OCI-LY7 (cell line): ENCODE measurements around the gene TSPO.

Source experiments
- CTCF ChIP-seq: fragments of 200-600 bp; sonication (generic); conservative IDR thresholded peaks from 2 replicates; pipeline ENCODE4 v1.5.1; 2014; ENCODE audit warnings: mild to moderate bottlenecking, antibody characterized with exemption, low read length, moderate library complexity, mixed read lengths
- EZH2phosphoT487 ChIP-seq: fragments of 200-600 bp; sonication (generic); IDR thresholded peaks from 2 replicates; pipeline ENCODE4 v1.6.1; 2018; ENCODE audit warnings: low read depth, borderline replicate concordance, mild to moderate bottlenecking, mixed run types, antibody characterized with exemption, low read length, moderate library complexity, mixed read lengths

DNA sequence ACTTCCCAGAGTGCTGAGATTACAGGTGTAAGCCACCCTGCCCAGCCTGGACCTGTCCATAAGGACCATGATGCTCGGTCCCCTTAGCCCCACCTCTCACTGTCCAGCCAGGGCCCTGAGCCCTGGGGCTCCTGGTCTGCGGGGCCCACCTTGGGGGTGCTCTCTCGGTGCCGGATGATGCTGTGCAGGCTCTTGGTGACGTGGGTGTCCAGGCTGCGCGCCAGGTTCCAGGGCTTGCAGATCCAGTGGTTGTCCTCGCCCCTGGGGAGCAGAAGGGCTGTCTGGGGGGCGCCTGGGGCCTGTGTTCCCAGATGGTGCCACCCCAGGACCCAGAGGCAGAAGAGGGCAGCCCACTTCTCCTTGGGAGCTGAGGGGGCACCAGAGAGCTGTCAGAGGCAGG is 22.2 kb downstream of the TSPO start:
- TF ChIP-seq CTCF (no peak), EZH2phosphoT487 (no peak)
